Muscle of leg (tissue), 16 donors: ENCODE results near the gene DEK. TPM values are rescaled to one million over a fixed set of nuclear protein-coding genes. Genes with fewer than 3 reads are reported as not detected.
"Not testable (repeated sequence)": the region's sequence is repeated elsewhere in the genome, so short reads cannot be mapped to it uniquely, and the experiment has no call there.

ENCODE experiments used
- DNase-seq: peaks from one replicate; pipeline ENCODE4 v3.0.0; 2013
- H3K27ac ChIP-seq: one replicate; pipeline ENCODE4 v1.5.1; 2013; ENCODE audit warnings: mild to moderate bottlenecking, low read length, control low read depth
- H3K27me3 ChIP-seq: one replicate; pipeline ENCODE4 v1.6.1; 2013; ENCODE audit warnings: low read length; ENCODE audit not compliant: control insufficient read depth, insufficient read depth
- H3K36me3 ChIP-seq: one replicate; pipeline ENCODE4 v1.6.1; 2013; ENCODE audit warnings: low read length; ENCODE audit not compliant: control insufficient read depth, insufficient read depth
- H3K4me1 ChIP-seq: one replicate; pipeline ENCODE4 v1.6.1; 2013; ENCODE audit warnings: low read length; ENCODE audit not compliant: control insufficient read depth, insufficient read depth
- H3K4me3 ChIP-seq: one replicate; pipeline ENCODE4 v1.5.1; 2013; ENCODE audit warnings: low read length, control low read depth
- H3K9me3 ChIP-seq: replicated peaks from 2 replicates; pipeline ENCODE4 v1.6.1; 2013; ENCODE audit warnings: low read depth, low read length; ENCODE audit not compliant: control insufficient read depth
- WGBS: methylation state at CpG from one replicate; pipeline ENCODE4 v1.1.5; 2013; ENCODE audit warnings: missing lambda C conversion rate; ENCODE audit not compliant: insufficient coverage; 5-methylcytosine and 5-hydroxymethylcytosine counted together
- long read RNA-seq, 11 donors: transcript quantifications; one replicate each; lab custom pipeline, GENCODE V29; 2026
- polyA plus RNA-seq, 8 donors: library from polyadenylated mRNA; unstranded; fragments of 120-200 nt; gene quantifications; one replicate each; pipeline versions ENCODE4 v1.2.1 to v1.2.3, GENCODE V29; 2013; ENCODE audit warnings: inconsistent platforms in 1 of 8, low replicate concordance in 1 of 8; ENCODE audit not compliant: insufficient read length in 8 of 8, insufficient read depth in 1 of 8
- total RNA-seq: library from RNA; stranded (reverse); fragments of 120-200 nt; gene quantifications from one replicate; pipeline ENCODE4 v1.2.4, GENCODE V29; 2013

The DEK gene, protein sequence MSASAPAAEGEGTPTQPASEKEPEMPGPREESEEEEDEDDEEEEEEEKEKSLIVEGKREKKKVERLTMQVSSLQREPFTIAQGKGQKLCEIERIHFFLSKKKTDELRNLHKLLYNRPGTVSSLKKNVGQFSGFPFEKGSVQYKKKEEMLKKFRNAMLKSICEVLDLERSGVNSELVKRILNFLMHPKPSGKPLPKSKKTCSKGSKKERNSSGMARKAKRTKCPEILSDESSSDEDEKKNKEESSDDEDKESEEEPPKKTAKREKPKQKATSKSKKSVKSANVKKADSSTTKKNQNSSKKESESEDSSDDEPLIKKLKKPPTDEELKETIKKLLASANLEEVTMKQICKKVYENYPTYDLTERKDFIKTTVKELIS
- 99.6 TPM for total RNA-seq
- polyA plus RNA-seq = 100 to 1,000 TPM in 7 of 8 donors, 10 to 100 TPM in 1; 82.6 to 141 (median 120) TPM
- long read RNA-seq, donor 1, transcript DEK-202 (11 exons, 3,427 nt) = major isoform, 6 of 14 reads
- long read RNA-seq, donor 1, partial matches to known transcripts = 5 of 14 reads
- long read RNA-seq, donor 1, other reads (novel, unspliced or antisense) = 0 of 14 reads
- long read RNA-seq, donor 2, partial matches to known transcripts = 0 of 1 reads
- long read RNA-seq, donor 2, other reads (novel, unspliced or antisense) = 0 of 1 reads
- long read RNA-seq, donor 3, transcript DEK-202 (11 exons, 3,427 nt) = major isoform, 12 of 37 reads
- long read RNA-seq, donor 3, partial matches to known transcripts = 25 of 37 reads
- long read RNA-seq, donor 3, other reads (novel, unspliced or antisense) = 0 of 37 reads
- long read RNA-seq, donor 4, partial matches to known transcripts = 16 of 20 reads
- long read RNA-seq, donor 4, other reads (novel, unspliced or antisense) = 0 of 20 reads
- long read RNA-seq, donor 5, transcript DEK-202 (11 exons, 3,427 nt) = major isoform, 35 of 93 reads
- long read RNA-seq, donor 5, partial matches to known transcripts = 54 of 93 reads
- long read RNA-seq, donor 5, other reads (novel, unspliced or antisense) = 0 of 93 reads
- long read RNA-seq, donor 6, transcript DEK-202 (11 exons, 3,427 nt) = major isoform, 16 of 56 reads
- long read RNA-seq, donor 6, partial matches to known transcripts = 32 of 56 reads
- long read RNA-seq, donor 6, other reads (novel, unspliced or antisense) = 5 of 56 reads
- long read RNA-seq, donor 7, transcript DEK-202 (11 exons, 3,427 nt) = major isoform, 15 of 40 reads
- long read RNA-seq, donor 7, partial matches to known transcripts = 21 of 40 reads
- long read RNA-seq, donor 7, other reads (novel, unspliced or antisense) = 0 of 40 reads
- long read RNA-seq, donor 8, transcript DEK-202 (11 exons, 3,427 nt) = major isoform, 8 of 52 reads
- long read RNA-seq, donor 8, partial matches to known transcripts = 42 of 52 reads
- long read RNA-seq, donor 8, other reads (novel, unspliced or antisense) = 0 of 52 reads
- long read RNA-seq, donor 9, transcript DEK-202 (11 exons, 3,427 nt) = major isoform, 7 of 24 reads
- long read RNA-seq, donor 9, partial matches to known transcripts = 16 of 24 reads
- long read RNA-seq, donor 9, other reads (novel, unspliced or antisense) = 0 of 24 reads
- long read RNA-seq, donor 10, transcript DEK-202 (11 exons, 3,427 nt) = major isoform, 17 of 67 reads
- long read RNA-seq, donor 10, partial matches to known transcripts = 47 of 67 reads
- long read RNA-seq, donor 10, other reads (novel, unspliced or antisense) = 0 of 67 reads
- long read RNA-seq, donor 11, transcript DEK-202 (11 exons, 3,427 nt) = major isoform, 10 of 44 reads
- long read RNA-seq, donor 11, partial matches to known transcripts = 32 of 44 reads
- long read RNA-seq, donor 11, other reads (novel, unspliced or antisense) = 0 of 44 reads

DNA sequence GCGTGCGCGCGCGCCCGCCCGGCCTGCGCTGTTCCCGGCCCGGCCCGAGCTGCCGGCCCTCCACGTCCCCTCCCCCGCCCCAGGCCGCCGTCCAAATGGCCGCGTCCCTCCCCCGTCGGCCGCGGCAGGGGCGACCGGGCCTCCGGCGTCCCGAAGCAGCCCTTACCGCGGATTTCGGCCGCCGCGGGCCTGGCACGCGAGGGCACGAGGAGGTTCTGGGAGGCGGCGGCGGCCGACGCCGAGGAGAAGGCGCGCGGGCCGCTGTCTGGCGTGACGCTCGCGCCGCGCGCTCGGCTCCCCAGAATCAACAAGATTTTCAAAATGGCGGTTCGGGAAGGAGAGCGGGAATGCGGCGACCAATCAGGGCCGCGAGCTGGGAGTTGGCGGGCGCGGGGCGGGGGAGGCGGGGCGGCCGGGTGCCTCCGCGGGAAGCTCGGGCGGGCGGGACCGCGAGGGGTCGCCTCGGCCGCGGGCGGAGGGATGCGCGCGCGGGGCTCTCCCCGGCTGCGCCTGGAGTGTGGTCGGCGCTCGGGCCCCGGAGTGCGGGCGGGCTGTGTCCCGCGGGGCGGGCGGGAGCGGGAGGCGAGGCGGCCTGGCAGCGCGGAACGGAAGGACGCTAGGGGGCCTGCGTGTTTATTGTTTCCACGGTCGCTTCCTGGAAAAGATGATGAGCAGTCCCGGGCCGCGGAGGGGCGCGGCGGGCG lies at the start of gene DEK:
DEK (minus strand) TSS at position 312 of the 704 bp plus-strand sequence. CDS start 543 bp downstream, outside the sequence.
- Histone ChIP-seq H3K27ac (peak within 1 kb of the TSS; percentile 95), H3K36me3 (peaks cover 11% of the 10 kb centered on the region), H3K9me3 (peaks cover 7% of the 10 kb centered on the region), H3K27me3 (peaks cover 3% of the 10 kb centered on the region), H3K4me1 (peaks cover 18% of the 10 kb centered on the region), H3K4me3 (peak within 1 kb of the TSS; percentile 67)
- peak; percentile 96 for DNase-seq
- WGBS = under 1% methylated on average over 109 of the region's 113 CpGs

- Histone ChIP-seq H3K36me3 (no peaks in the 10 kb centered on the region), H3K27me3 (no peaks in the 10 kb centered on the region), H3K9me3 (peaks cover 6% of the 10 kb centered on the region), H3K27ac (no peak overlapping the region), H3K4me1 (peaks cover 2% of the 10 kb centered on the region), H3K4me3 (no peak overlapping the region)
- no peak for DNase-seq
Observed at GRCh38 chr6:18312368-18312767, 48.0 kb upstream of the DEK start.

- DNase-seq, H3K9me3 ChIP-seq, H3K4me1 ChIP-seq, H3K27me3 ChIP-seq, H3K4me3 ChIP-seq, H3K27ac ChIP-seq, H3K36me3 ChIP-seq: not testable (repeated sequence)
- WGBS = no CpG with 5 or more reads among the region's 8 CpGs
Observed at GRCh38 chr6:18310010-18310409, 45.7 kb upstream of the DEK start.

DNA sequence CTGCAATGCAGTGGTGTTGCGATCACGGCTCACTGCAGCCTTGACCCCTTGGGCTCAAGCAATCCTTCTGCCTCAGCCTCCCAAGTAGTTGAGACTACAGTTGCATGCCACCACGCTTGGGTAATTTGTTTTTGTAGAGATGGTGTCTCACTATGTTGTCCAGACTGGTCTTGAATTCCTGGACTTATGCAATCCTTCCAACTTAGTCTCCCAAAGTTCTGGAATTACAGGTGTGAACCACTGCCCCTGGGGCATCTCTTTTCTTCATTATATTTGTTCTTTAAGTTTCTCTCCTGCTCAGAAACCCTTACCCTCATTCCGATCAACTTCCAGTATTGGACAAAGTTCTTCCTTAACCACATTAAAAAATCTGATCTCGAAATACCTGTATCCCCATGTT lies 44.7 kb upstream of the DEK start:
- DNase-seq = no peak
- no peaks in the 10 kb centered on the region for H3K27me3 ChIP-seq
- peaks cover 2% of the 10 kb centered on the region for H3K4me1 ChIP-seq
- H3K9me3 ChIP-seq = peaks cover 6% of the 10 kb centered on the region
- H3K27ac ChIP-seq = no peak overlapping the region
- no peak overlapping the region for H3K4me3 ChIP-seq
- H3K36me3 ChIP-seq = no peaks in the 10 kb centered on the region
- no CpG with 5 or more reads among the region's 5 CpGs for WGBS

- WGBS = 93% methylated on average over 2 of the region's 4 CpGs
- no peaks in the 10 kb centered on the region for H3K36me3 ChIP-seq
- peak; percentile 25 for DNase-seq
Observed at GRCh38 chr6:18308070-18308735, 43.9 kb upstream of the DEK start.

DNA sequence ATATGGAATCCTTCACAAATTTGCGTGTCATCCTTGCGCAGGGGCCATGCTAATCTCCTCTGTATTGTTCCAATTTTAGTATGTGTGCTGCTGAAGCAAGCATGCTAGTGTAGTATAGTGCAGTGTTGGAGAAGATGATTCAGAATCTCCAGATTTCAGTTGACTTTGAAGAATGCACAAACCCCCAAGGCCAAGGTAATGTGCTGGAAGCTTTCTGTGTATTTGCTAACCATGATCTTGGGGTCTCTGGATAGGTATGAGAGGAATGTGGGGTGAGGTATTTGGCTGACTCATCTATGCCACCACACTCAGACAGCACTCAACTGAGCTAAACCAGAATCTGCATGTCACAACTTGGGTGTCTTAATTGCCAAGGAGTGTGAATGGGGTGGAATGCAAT lies 42.6 kb upstream of the DEK start:
- H3K27me3 ChIP-seq = no peaks in the 10 kb centered on the region
- peaks cover 2% of the 10 kb centered on the region for H3K4me1 ChIP-seq
- peaks cover 6% of the 10 kb centered on the region for H3K9me3 ChIP-seq
- H3K36me3 ChIP-seq = no peaks in the 10 kb centered on the region
- WGBS = 50% methylated on average over 2 of the region's 2 CpGs
- no peak for DNase-seq
- no peak overlapping the region for H3K27ac ChIP-seq
- H3K4me3 ChIP-seq = no peak overlapping the region

More at GRCh38 chr6:18308070-18308735, 43.9 kb upstream of the DEK start:
- no peak overlapping the region for H3K4me3 ChIP-seq
- no peak overlapping the region for H3K27ac ChIP-seq
- H3K4me1 ChIP-seq = peaks cover 2% of the 10 kb centered on the region
- H3K9me3 ChIP-seq = peaks cover 6% of the 10 kb centered on the region
- H3K27me3 ChIP-seq = no peaks in the 10 kb centered on the region

- no peak for DNase-seq
- H3K9me3 ChIP-seq = no peaks in the 10 kb centered on the region
- H3K27me3 ChIP-seq = no peaks in the 10 kb centered on the region
- no peak overlapping the region for H3K4me3 ChIP-seq
- H3K36me3 ChIP-seq = no peaks in the 10 kb centered on the region
- H3K4me1 ChIP-seq = peaks cover under 1% of the 10 kb centered on the region
- H3K27ac ChIP-seq = no peak overlapping the region
- WGBS = 83% methylated on average over 6 of the region's 8 CpGs
Observed at GRCh38 chr6:18302561-18303439, 38.5 kb upstream of the DEK start.
